GM21529 (cell line): Measurements from ENCODE around the gene BHLHE23.

ENCODE experiments used
- ATAC-seq: cut with Tn5 transposase; IDR thresholded peaks from one replicate; pipeline ENCODE4 v1.9.1; 2021; ENCODE audit not compliant: unreplicated experiment

Gene BHLHE23

GRCh38 chr20:62975812-62976508 lies 30.8 kb downstream of the BHLHE23 start:
- no peak for ATAC-seq

GRCh38 chr20:62975251-62975760 lies 31.5 kb downstream of the BHLHE23 start:
- ATAC-seq = no peak

DNA sequence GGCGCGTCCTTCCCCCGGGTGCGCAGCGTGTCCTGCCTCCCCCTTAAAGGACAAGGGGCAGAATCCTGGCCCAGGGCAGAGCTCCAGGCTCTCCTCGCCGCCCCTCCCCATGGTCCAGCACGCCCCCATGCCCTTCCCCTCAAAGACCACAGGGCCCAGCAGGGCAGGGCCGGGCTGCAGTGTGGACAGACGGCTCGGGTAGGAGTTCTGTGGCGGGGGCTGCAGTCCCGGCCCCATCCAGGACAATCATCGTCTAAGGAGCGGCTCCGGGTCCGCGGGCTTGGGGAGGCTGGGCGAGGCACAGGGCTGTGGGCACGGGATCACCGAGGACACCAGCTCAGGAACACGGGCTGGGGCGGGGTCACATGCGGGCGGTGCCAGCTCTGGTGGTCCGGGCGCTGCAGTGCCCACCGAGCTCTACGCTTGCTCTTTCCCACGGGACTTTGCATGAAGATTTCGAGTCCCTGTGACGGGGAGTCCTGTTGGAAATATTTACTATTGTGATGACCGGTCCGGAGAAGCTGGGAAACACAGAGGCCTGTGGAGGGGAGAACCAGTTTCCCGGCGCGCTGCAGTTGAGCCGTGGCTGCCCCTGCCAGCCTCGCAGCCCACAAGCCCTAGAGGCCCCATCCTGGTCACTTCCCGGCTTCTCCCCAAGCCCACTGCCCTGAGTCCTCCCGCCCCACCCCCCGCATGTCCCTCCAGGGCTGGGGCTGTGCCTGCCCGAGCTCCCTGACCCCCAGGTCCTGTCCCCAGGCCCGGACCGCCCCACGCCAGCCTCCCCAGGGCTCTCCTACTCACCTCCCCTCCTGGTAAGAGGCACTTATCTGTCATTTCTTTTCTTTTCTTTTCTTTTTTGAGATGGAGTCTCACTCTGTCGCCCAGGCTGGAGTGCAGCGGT lies 33.7 kb downstream of the BHLHE23 start:
- no peak for ATAC-seq

GRCh38 chr20:62971950-62972844 lies 34.6 kb downstream of the BHLHE23 start:
- ATAC-seq = peak; percentile 81

- no peak for ATAC-seq
These were observed 35.4 kb downstream of the BHLHE23 start for GRCh38 chr20:62971211-62971949.

- ATAC-seq = no peak
These were observed 36.2 kb downstream of the BHLHE23 start for GRCh38 chr20:62970307-62971210.

DNA sequence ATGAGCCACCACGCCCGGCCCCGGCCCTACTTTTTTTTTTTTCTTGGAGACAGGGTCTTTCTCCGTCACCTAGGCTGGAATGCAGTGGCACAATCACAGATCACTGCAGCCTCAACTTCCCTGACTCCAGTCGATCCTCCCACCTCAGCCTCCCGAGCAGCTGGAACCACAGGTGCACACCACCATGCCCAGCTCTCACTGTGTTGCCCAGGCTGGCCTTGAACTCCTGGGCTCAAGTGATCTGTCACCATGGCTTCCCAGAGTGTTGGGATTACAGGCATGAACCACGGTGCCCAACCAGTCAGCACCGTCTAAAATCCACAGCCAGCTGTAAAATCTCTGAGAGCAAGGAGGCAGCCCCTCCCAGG lies 36.8 kb downstream of the BHLHE23 start:
- no peak for ATAC-seq

DNA sequence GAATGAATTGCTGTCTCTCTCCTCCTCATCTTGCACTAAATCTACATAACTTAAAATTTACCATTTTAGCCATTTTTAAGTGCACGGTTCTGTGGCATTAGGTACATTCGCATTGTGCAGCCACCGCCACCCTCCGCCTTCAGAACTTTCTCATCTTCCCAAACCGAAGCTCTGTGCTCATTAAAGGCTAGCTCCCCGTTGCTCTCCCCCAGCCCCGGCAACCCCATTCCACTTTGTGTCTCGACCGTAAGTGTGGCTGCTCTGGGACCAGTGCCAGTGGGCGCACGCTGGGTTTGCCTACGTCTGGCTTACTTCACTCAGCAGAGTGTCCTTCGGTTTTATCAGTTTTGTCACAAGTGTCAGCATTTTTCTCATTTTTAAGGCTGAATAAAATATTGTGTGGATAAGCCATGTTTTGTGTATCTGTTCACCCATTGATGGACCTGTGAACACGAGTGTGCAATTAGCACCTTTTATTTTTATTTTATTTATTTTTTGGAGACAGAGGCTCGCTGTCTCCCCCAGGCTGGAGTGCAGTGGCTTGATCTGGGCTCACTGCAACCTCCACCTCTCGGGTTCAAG lies 37.5 kb downstream of the BHLHE23 start:
- no peak for ATAC-seq

DNA sequence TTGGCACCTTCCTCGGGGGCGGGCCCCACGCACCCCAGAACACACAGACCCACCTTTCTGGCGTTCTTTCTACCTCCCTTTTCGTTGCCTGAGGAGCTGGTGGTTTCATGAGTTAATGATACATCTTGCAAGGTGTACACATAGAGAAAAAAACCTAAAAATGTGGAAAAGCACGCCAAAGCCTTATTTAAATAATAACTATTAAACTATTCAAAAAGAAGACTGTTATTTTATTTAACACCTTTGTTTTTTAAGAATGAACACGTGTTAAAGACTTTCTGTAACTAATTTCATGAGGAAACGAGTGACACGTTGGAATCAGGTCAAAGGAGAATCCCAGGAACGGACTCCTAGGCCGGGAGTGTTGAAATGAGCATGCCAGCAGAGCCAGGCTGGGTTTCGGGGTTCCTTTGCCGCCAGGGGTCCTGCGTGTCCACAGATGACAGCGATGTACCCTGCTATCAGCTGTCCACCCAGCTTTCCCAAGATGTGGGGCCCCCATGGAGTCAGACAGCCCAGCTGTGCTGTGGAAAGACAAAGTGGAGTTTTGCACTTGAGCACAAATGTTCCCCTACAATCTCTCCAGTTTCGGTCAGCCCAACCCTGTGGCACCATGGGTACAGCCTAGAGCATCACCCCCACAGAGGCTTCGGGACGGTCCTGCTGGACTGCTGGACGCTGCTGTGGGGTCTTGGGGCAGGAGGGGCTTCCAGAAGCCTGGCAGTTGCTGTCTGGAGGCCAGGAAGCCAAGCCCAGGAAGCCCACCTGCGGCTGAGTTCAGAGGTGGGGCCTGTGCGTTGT lies 38.2 kb downstream of the BHLHE23 start:
- ATAC-seq = no peak

DNA sequence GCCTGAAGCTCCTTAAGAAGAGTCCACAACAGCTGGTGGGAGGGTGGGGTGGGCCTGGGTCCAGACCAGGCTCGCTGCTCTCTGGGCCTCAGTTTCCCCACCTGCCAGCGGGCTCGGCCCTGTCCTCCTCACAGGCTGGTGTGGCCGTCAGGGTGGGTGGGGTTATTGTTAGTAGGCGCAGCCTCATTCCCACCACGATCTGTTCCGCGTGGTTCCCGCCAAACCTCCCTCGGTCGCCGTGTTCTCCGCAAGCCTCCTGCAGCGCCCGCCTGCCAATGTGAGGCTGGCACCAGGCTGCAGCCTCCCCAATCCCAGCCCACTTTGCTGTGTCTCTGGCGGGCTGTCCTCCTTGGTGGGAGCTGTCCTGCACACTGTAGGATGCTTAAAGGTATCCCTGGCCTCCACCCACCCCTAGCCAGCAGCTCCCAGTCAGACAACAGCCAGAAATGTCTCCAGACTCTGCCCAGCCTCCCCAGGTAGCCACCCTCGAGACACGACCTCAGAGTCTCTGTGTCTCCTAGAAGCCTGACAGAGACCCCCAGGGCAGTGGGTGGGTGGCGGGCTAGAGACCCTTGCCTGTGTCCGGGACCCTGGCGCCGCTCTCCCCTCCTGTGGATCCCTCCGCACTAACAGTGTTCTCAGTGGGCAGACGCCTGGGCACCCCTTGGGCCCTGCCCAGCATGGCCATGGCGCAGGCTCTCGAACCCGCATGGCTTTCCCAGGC lies 39.0 kb downstream of the BHLHE23 start:
- ATAC-seq = no peak

- no peak for ATAC-seq
These were observed 39.6 kb downstream of the BHLHE23 start for GRCh38 chr20:62967149-62967501.

DNA sequence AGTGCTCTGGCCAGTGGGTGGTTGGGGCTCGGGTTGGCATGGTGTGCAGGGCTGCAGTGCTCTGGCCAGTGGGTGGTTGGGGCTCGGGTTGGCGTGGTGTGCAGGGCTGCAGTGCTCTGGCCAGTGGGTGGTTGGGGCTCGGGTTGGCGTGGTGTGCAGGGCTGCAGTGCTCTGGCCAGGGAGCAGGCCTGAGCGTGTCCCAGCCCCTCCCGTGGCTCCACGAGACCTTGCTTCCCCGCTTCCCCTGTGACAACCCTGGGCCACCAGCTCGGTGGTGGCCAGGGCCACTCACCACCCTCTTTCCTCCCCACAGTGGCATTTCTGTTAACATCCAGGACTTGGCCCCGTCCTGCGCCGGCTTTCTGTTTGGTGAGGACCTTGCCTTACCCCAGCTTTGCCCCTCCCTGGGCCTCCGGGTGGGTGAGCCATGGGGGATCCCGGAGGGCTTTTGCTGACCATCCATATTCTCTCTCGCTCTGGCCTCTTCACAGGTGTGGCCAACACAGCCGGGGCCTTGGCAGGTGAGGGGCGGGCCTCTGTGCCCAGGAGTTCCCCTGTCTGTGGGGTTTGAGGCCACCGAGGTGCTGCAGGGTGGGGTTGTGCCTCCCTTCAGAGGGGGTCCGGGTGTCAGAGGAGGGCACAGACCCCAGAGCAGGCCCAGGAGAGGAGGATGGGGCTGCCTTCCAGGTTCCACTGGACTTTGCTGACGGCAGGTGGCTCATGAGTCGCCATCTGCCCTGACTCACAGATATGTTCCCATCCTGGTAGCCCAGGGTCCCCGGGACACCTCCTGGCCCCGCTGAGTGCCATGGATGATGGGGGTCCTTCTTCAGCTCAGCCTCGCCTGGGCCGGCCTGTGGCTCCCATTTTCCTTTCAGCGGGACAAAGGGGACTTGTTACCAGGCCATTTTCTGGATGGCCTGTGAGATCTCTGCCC lies 40.3 kb downstream of the BHLHE23 start:
- ATAC-seq = no peak

GRCh38 chr20:62965363-62965771 lies 41.4 kb downstream of the BHLHE23 start:
- ATAC-seq = no peak

DNA sequence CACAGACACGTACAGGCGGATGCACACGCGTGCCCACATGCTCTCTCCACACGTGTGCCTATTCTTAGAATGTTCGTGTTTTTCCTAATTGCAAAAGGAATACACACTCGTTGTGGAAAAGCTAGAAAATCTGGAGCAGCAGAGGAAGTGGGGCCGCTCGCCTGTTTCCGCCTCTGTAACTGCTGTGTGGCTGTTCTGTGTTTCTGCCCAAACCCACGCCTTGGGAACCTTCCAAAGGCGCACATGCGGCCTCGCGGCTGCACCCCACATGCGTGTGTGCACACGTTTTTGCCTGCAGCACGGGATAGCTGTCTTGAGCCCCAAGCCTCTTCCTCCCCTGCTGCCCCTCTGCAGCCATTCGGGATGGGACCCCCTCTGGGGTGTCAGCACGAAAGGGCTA lies 42.1 kb downstream of the BHLHE23 start:
- no peak for ATAC-seq

DNA sequence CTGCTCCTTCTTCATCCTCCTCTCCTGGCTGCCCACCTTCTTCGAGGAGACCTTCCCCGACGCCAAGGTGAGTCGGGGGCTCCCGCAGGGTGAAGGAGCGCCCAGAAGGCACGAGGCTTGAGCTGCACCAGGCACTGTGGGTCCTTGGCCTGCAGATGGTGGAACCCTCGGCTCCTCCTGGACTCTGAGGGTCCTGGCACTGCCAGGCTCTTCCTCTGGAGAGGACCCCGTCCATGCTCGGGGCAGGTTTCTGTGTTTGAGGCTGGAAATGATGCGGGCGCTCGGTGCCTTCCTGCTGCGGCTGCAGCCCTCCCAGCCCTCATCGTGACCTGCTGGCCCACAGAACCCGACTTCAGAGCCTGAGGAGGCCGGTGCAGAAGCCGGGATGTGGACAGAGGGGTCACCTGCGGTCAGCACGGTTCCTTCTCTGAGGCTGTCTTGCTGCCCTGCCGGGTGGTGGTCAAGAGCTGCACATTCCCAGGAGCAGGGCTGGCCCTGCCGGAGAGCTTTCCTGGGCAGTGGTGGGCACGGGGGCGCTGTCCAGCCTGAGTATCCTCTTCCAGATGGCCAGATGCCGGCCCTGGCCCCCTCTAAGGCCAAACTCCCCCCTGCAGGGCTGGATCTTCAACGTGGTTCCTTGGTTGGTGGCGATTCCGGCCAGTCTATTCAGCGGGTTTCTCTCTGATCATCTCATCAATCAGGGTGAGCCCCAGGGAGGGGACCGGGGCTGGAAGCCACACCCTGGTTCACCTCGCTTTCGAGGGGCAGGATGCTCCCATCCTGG lies 43.0 kb downstream of the BHLHE23 start:
- no peak for ATAC-seq
